ENCODE measurements around the gene ANKMY1.

DNA sequence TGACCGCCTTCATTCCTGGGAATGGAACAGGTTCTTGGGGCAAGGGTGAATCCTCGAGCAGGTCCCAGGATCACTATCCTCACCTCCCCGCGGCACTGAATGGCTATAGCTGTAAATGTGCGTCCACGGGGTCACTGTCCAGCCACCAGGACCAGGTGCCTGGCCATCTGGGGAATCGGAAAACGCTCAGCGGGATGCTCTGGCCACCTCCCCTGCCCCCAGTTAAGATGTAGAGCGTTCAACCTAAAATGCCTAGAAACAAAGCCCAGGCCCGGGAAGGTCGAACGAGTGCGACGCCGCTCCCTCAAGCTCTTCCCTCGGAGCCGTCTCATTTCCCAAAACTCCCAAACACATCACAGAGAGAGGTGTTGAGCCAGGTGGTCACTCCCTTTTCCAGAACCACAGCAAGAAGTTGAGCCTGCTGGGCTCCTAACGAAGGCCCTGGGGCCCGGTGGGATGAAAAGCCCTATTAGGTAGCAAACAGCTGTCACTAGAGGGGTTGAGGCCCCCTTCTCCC, 28.0 kb upstream of the ANKMY1 start:
- TF ChIP-seq EZH2 (IDR thresholded peaks at IDR 0.05; ENCODE audit: insufficient read depth, poor library complexity, severe bottlenecking) (no peak), EZH2phosphoT487 (IDR thresholded peaks at IDR 0.05; ENCODE audit: insufficient read depth, low read depth) (no peak)
